HUDEP-2 (cell line): ENCODE measurements around the gene TMPRSS15.
"Not testable (repeated sequence)": the region's sequence is repeated elsewhere in the genome, so short reads cannot be mapped to it uniquely, and the experiment has no call there.

Experiments used
- DNase-seq, 76 experiments: peaks; one replicate each; lab custom pipeline; 2025; ENCODE audit not compliant: unreplicated experiment in 76 of 76; lab: John Stamatoyannopoulos, UW

TMPRSS15 gene

GRCh38 chr21:18403735-18404450 lies at the start of gene TMPRSS15:
TSS of gene TMPRSS15 (minus strand) at chr21:18403785. CDS start at chr21:18403622, 163 bp downstream.
- DNase-seq: no peak

- DNase-seq: no peak
These were observed 48.1 kb upstream of the TMPRSS15 start for GRCh38 chr21:18451670-18452069.

GRCh38 chr21:18449605-18450550 lies 46.3 kb upstream of the TMPRSS15 start:
- DNase-seq: no peak

GRCh38 chr21:18443701-18444100 lies 40.1 kb upstream of the TMPRSS15 start:
- no peak for DNase-seq

GRCh38 chr21:18443085-18443484 lies 39.5 kb upstream of the TMPRSS15 start:
- DNase-seq: no peak

GRCh38 chr21:18430341-18430740 lies 26.8 kb upstream of the TMPRSS15 start:
- DNase-seq: no peak

GRCh38 chr21:18424276-18424675 lies 20.7 kb upstream of the TMPRSS15 start:
- no peak for DNase-seq

- no peak for DNase-seq
These were observed 13.7 kb upstream of the TMPRSS15 start for GRCh38 chr21:18417141-18417790.

- DNase-seq: no peak
These were observed 8.0 kb upstream of the TMPRSS15 start for GRCh38 chr21:18411565-18411964.

- DNase-seq: no peak
These were observed 6.0 kb upstream of the TMPRSS15 start for GRCh38 chr21:18409579-18409978.

- DNase-seq: no peak
These were observed 4.7 kb downstream of the TMPRSS15 start for GRCh38 chr21:18398843-18399242.

GRCh38 chr21:18387994-18388393 lies 15.6 kb downstream of the TMPRSS15 start:
- no peak for DNase-seq

- DNase-seq: peak in 2 of 76 experiments; percentile 0 to 11
These were observed 18.8 kb downstream of the TMPRSS15 start for GRCh38 chr21:18384771-18385170.

- not testable (repeated sequence) for DNase-seq
These were observed 20.5 kb downstream of the TMPRSS15 start for GRCh38 chr21:18382934-18383619.

- DNase-seq: no peak
These were observed 21.4 kb downstream of the TMPRSS15 start for GRCh38 chr21:18382141-18382540.

- DNase-seq: no peak
These were observed 30.0 kb downstream of the TMPRSS15 start for GRCh38 chr21:18373606-18374005.

GRCh38 chr21:18370301-18370700 lies 33.3 kb downstream of the TMPRSS15 start:
- no peak for DNase-seq

GRCh38 chr21:18369115-18369514 lies 34.5 kb downstream of the TMPRSS15 start:
- peak in 2 of 76 experiments; percentile 4 to 22 for DNase-seq

- no peak for DNase-seq
These were observed 35.4 kb downstream of the TMPRSS15 start for GRCh38 chr21:18368205-18368604.

GRCh38 chr21:18356801-18357200 lies 46.8 kb downstream of the TMPRSS15 start:
- DNase-seq: no peak

- no peak for DNase-seq
These were observed 48.6 kb downstream of the TMPRSS15 start for GRCh38 chr21:18354947-18355346.
